B cell (primary cell): ENCODE measurements around the gene CCDC186. TPM values are rescaled to one million over a fixed set of nuclear protein-coding genes. Genes with fewer than 3 reads are reported as not detected.

Source experiments
- ATAC-seq: fragments of 200-7000 bp; cut with Tn5 transposase; one replicate; pipeline ENCODE4 v1.10.0; 2021; ENCODE audit warnings: low read depth, mild to moderate bottlenecking, moderate number of reproducible peaks, moderate library complexity
- CTCF ChIA-PET: fragments of 350-600 bp; sonication (Branson Sonifier 250); formaldehyde crosslinking; loops from one replicate; lab custom pipeline; 2021; ENCODE audit warnings: antibody characterized with exemption, inconsistent platforms; lab: Charles Lee
- POLR2A ChIA-PET: fragments of 350-600 bp; sonication (Branson Sonifier 250); formaldehyde crosslinking; loops from one replicate; lab custom pipeline; 2021; ENCODE audit warnings: antibody characterized with exemption; lab: Charles Lee
- DNase-seq: peaks from one replicate; pipeline ENCODE4 v3.0.0; 2013
- H2AFZ ChIP-seq: 2 replicates; pipeline ENCODE4 v1.6.1; 2012; ENCODE audit warnings: mild to moderate bottlenecking, low read depth, low read length; ENCODE audit not compliant: insufficient read depth, poor library complexity, severe bottlenecking
- H3K27ac ChIP-seq, 2 donors: 1 replicate in 1 of 2; 2 replicates in 1 of 2; pipeline ENCODE4 v1.5.1; 2012 to 2013; ENCODE audit warnings: low read length in 2 of 2, mild to moderate bottlenecking in 2 of 2, moderate library complexity in 1 of 2
- H3K27me3 ChIP-seq, 4 experiments: fragments of 200-600 bp in 1 of 4; sonication (generic) in 1 of 4; replicated peaks in 1 of 4; 1 replicate in 2 of 4; 2 replicates in 2 of 4; pipeline versions ENCODE4 v1.6.1 to v1.7.0; 2013 to 2016; ENCODE audit warnings: low read length in 3 of 4, mild to moderate bottlenecking in 2 of 4, mixed read lengths in 1 of 4, moderate library complexity in 1 of 4; ENCODE audit not compliant: insufficient read depth in 4 of 4, control insufficient read depth in 3 of 4; ENCODE audit errors: control extremely low read depth in 1 of 4
- H3K36me3 ChIP-seq, 2 experiments: replicated peaks in 1 of 2; 1 replicate in 1 of 2; 2 replicates in 1 of 2; pipeline versions ENCODE4 v1.6.1 to v1.7.1; 2013; ENCODE audit warnings: low read length in 1 of 2; ENCODE audit not compliant: insufficient read depth in 2 of 2, control insufficient read depth in 1 of 2; ENCODE audit errors: control extremely low read depth in 1 of 2, extremely low read depth in 1 of 2
- H3K4me1 ChIP-seq, 2 donors: fragments of 200-600 bp in 1 of 2; sonication (generic) in 1 of 2; 1 replicate in 1 of 2; 2 replicates in 1 of 2; pipeline versions ENCODE4 v1.5.1 to v1.6.1; 2013 to 2017; ENCODE audit warnings: low read length in 2 of 2; ENCODE audit not compliant: control insufficient read depth in 2 of 2, insufficient read depth in 2 of 2
- H3K4me2 ChIP-seq: replicated peaks from 2 replicates; pipeline ENCODE3; 2012; ENCODE audit warnings: mild to moderate bottlenecking, low read depth, low read length; ENCODE audit not compliant: poor library complexity, severe bottlenecking
- H3K4me3 ChIP-seq, 5 experiments: fragments of 200-600 bp in 1 of 5; sonication (generic) in 1 of 5; 1 replicate in 3 of 5; 2 replicates in 2 of 5; pipeline versions ENCODE4 v1.5.1 to v1.7.0; 2011 to 2016; ENCODE audit warnings: low read length in 4 of 5, mild to moderate bottlenecking in 4 of 5, low read depth in 2 of 5, control low read depth in 1 of 5, moderate library complexity in 1 of 5; ENCODE audit not compliant: insufficient read depth in 1 of 5; ENCODE audit errors: control extremely low read depth in 1 of 5, extremely low read depth in 1 of 5
- H3K79me2 ChIP-seq: fragments of 200-600 bp; sonication (generic); one replicate; pipeline ENCODE4 v1.6.0; 2016; ENCODE audit warnings: low read length; ENCODE audit not compliant: control insufficient read depth, insufficient read depth
- H3K9ac ChIP-seq: fragments of 200-600 bp; sonication (generic); 2 replicates; pipeline ENCODE4 v1.6.1; 2017; ENCODE audit warnings: mild to moderate bottlenecking, low read length, moderate library complexity
- H3K9me3 ChIP-seq, 3 donors: one replicate each; pipeline versions ENCODE4 v1.6.1 to v1.7.1; 2013; ENCODE audit warnings: low read length in 2 of 3; ENCODE audit not compliant: control insufficient read depth in 2 of 3, insufficient read depth in 1 of 3; ENCODE audit errors: control extremely low read depth in 1 of 3
- H4K20me1 ChIP-seq: 2 replicates; pipeline ENCODE4 v1.6.0; 2012; ENCODE audit warnings: mild to moderate bottlenecking, low read length; ENCODE audit not compliant: insufficient read depth, control insufficient read depth, poor library complexity, severe bottlenecking
- H3K27ac Mint-ChIP-seq: one replicate; pipeline ENCODE4 v1.8.0; 2021; ENCODE audit warnings: mixed read lengths
- H3K27me3 Mint-ChIP-seq: one replicate; pipeline ENCODE4 v1.8.0; 2021; ENCODE audit warnings: mixed read lengths
- H3K4me1 Mint-ChIP-seq: one replicate; pipeline ENCODE4 v1.8.0; 2021; ENCODE audit warnings: mixed read lengths
- H3K4me3 Mint-ChIP-seq: one replicate; pipeline ENCODE4 v1.8.0; 2021; ENCODE audit warnings: mixed read lengths
- H3K9me3 Mint-ChIP-seq: one replicate; pipeline ENCODE4 v1.8.0; 2022; ENCODE audit warnings: mixed read lengths; ENCODE audit not compliant: insufficient read depth
- EZH2 ChIP-seq: IDR thresholded peaks from 2 replicates; pipeline ENCODE4 v1.6.1; 2012; ENCODE audit warnings: borderline replicate concordance, low read depth, mild to moderate bottlenecking, moderate library complexity, low read length; ENCODE audit not compliant: insufficient read depth, poor library complexity, severe bottlenecking
- WGBS: methylation state at CpG from one replicate; pipeline ENCODE4 v1.1.5; 2013; ENCODE audit warnings: missing lambda C conversion rate; ENCODE audit not compliant: insufficient coverage; 5-methylcytosine and 5-hydroxymethylcytosine counted together
- intact Hi-C: fragments of 100-400 bp; cut with micrococcal nuclease; formaldehyde crosslinking; loops from one replicate; pipeline ENCODE4 v1.10.0; 2022
- polyA plus RNA-seq: library from polyadenylated mRNA; depleted of rRNA; stranded (reverse); fragments of >200 nt; gene quantifications from 2 replicates; pipeline ENCODE4 v1.2.3, GENCODE V29; 2012
- total RNA-seq, 2 donors: library from RNA; stranded (reverse); fragments of 120-200 nt in 1 of 2; gene quantifications; 1 replicate in 1 of 2; 2 replicates in 1 of 2; pipeline versions ENCODE4 v1.2.3 to v1.2.4, GENCODE V29; 2013 to 2022
- TF ChIP-seq, protein P1 (sequence below): fragments of 200-600 bp; IDR thresholded peaks from one replicate; pipeline ENCODE4 v1.8.0; 2022; ENCODE audit warnings: antibody characterized with exemption, mild to moderate bottlenecking

CCDC186 gene
- total and polyA plus RNA-seq, 2 donors (not counting 1 experiment from before 2014, with no cell fraction given) = 8.0 to 33.8 TPM

DNA sequence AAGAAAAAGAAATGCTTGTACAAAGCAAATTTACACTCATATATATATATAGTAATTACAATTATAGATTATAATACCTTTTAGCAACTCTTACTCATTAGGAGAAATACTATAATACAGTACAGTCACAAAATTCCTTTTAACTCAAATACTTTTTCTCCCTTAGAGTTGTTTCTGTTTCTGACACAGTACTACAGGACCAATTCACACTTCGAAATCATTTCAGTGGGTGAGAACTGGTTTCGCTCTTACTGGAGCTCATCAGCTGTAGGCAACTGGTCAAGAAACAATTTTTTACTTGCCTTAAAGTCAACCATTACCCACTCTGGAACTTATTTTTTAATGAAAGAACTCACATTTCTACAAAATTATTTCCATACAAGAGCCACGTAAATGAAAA, 6.0 kb downstream of the CCDC186 start:
- no peak for ATAC-seq
- Histone ChIP-seq H3K9ac (no peak overlapping the region), H3K4me2 (no peak overlapping the region), H4K20me1 (peaks cover 6% of the 10 kb centered on the region), H3K79me2 (peaks cover 87% of the 10 kb centered on the region), H3K9me3 (peaks cover 0 to 3% (median 0%) of the 10 kb centered on the region in 3 donors), H3K27ac (no peak overlapping the region), H3K4me3 (no peak overlapping the region), H2AFZ (no peak overlapping the region), H3K36me3 (peaks cover 5 to 8% of the 10 kb centered on the region in 2 experiments), H3K4me1 (peaks cover 4 to 9% of the 10 kb centered on the region in 2 donors), H3K27me3 (no peaks in the 10 kb centered on the region)
- intact Hi-C loops = no loop called here
- TF ChIP-seq, protein P1, sequence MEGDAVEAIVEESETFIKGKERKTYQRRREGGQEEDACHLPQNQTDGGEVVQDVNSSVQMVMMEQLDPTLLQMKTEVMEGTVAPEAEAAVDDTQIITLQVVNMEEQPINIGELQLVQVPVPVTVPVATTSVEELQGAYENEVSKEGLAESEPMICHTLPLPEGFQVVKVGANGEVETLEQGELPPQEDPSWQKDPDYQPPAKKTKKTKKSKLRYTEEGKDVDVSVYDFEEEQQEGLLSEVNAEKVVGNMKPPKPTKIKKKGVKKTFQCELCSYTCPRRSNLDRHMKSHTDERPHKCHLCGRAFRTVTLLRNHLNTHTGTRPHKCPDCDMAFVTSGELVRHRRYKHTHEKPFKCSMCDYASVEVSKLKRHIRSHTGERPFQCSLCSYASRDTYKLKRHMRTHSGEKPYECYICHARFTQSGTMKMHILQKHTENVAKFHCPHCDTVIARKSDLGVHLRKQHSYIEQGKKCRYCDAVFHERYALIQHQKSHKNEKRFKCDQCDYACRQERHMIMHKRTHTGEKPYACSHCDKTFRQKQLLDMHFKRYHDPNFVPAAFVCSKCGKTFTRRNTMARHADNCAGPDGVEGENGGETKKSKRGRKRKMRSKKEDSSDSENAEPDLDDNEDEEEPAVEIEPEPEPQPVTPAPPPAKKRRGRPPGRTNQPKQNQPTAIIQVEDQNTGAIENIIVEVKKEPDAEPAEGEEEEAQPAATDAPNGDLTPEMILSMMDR = no peak
- TF ChIP-seq EZH2 = no peak
- no peak for DNase-seq
- Mint-ChIP-seq H3K4me3 (no peak overlapping the region), H3K9me3 (peaks cover 2% of the 10 kb centered on the region), H3K4me1 (peaks cover 37% of the 10 kb centered on the region), H3K27me3 (no peaks in the 10 kb centered on the region), H3K27ac (no peak overlapping the region)
- WGBS = 90% methylated on average over 2 of the region's 3 CpGs
- POLR2A ChIA-PET = no interaction called here
- CTCF ChIA-PET = interaction anchor here (0.6 kb wide), 1 partner anchor 144 kb away, joined by 4 read pairs; no protein-coding TSS in a partner anchor

DNA sequence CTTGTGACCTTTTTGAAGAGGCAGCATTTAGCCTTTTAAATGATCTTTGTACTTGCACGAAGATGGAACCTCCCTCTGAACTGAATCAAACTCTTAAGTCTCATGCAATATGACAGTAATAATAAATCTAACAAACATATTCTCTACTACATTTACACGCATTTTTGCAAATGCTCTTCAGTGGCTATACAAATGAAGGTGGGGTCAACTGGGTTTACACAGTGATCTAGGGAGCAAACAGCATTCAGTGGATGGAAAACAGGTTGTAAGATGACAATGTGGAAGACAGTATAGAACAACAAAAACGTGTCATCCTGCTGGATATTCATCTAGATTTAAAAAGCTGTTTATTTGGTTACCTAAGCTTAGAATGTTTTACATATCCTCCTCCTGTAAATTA, 7.5 kb downstream of the CCDC186 start:
- Histone ChIP-seq H3K9ac (no peak overlapping the region), H3K4me2 (no peak overlapping the region), H3K27me3 (no peaks in the 10 kb centered on the region), H2AFZ (no peak overlapping the region), H3K9me3 (peaks cover 0 to 3% (median 0%) of the 10 kb centered on the region in 3 donors), H3K27ac (no peak overlapping the region), H3K79me2 (peaks cover 72% of the 10 kb centered on the region), H3K4me3 (no peak overlapping the region), H4K20me1 (peaks cover 9% of the 10 kb centered on the region), H3K36me3 (peaks cover 5 to 14% of the 10 kb centered on the region in 2 experiments), H3K4me1 (no peaks in the 10 kb centered on the region)
- intact Hi-C loops = no loop called here
- Mint-ChIP-seq H3K27ac (no peak overlapping the region), H3K4me3 (no peak overlapping the region), H3K4me1 (peaks cover 31% of the 10 kb centered on the region), H3K27me3 (no peaks in the 10 kb centered on the region), H3K9me3 (peaks cover 2% of the 10 kb centered on the region)
- ATAC-seq (no peak), DNase-seq (no peak)
- ChIA-PET POLR2A (no interaction called here), CTCF (no interaction called here)
- 90% methylated on average over 2 of the region's 3 CpGs for WGBS
- TF ChIP-seq, protein P1 = no peak
- TF ChIP-seq EZH2 = no peak
